Right cardiac atrium (tissue), 5 donors: Measurements from ENCODE around the gene RANBP9. TPM values are rescaled to one million over a fixed set of nuclear protein-coding genes. Genes with fewer than 3 reads are reported as not detected.

Source experiments
- ATAC-seq, 2 donors: fragments of 200-7000 bp; cut with Tn5 transposase; one replicate each; pipeline versions ENCODE4 v1.8.0 to v1.9.1; 2020; ENCODE audit warnings: moderate library complexity in 2 of 2, mild to moderate bottlenecking in 1 of 2
- DNase-seq, 3 donors: peaks; one replicate each; pipeline ENCODE4 v3.0.0-alpha.2; 2020
- H3K27ac ChIP-seq: one replicate; pipeline ENCODE4 v1.5.1; 2013; ENCODE audit warnings: mild to moderate bottlenecking, low read length, control low read depth, moderate library complexity
- H3K27me3 ChIP-seq: one replicate; pipeline ENCODE4 v1.6.1; 2013; ENCODE audit not compliant: control insufficient read depth, insufficient read depth
- H3K4me1 ChIP-seq: one replicate; pipeline ENCODE4 v1.6.1; 2013; ENCODE audit warnings: low read length; ENCODE audit not compliant: control insufficient read depth, insufficient read depth
- H3K4me3 ChIP-seq: one replicate; pipeline ENCODE4 v1.5.1; 2013; ENCODE audit warnings: low read length, control low read depth
- H3K9me3 ChIP-seq: one replicate; pipeline ENCODE4 v1.6.1; 2013; ENCODE audit warnings: low read length; ENCODE audit not compliant: control insufficient read depth
- WGBS: extraction: QIAGEN DNeasy Blood & Tissue Kit; methylation state at CpG from one replicate; pipeline ENCODE4 v1.1.7; 2013; 5-methylcytosine and 5-hydroxymethylcytosine counted together
- intact Hi-C, 4 donors: fragments of 100-400 bp; cut with DNase I; formaldehyde crosslinking; loops; one replicate each; pipeline versions ENCODE4 v1.11.0 to v1.14.0; 2022 to 2023
- polyA plus RNA-seq: library from polyadenylated mRNA; stranded (reverse); fragments of 200-250 nt; gene quantifications from one replicate; pipeline ENCODE4 v1.2.3, GENCODE V29; 2013
- total RNA-seq, 4 donors: library from RNA; stranded (reverse); fragmentation: NEBNext Ultra II Directional; extraction: Animal tissue kit (Norgen Biotek cat#: 25700); gene quantifications; one replicate each; pipeline ENCODE4 v1.2.1, GENCODE V29; 2021
- donor health status: healthy with polysubstance abuse.
- donor health status: DM: no; HTN: yes; CAD: no.
- donor health status: DM: no; HTN: no; CAD: no.
- donor health status: DM: no; HTN: yes; CAD: no; lungs with severe emphysema.
- donor health status: DM: yes; HTN: yes; CAD: no.

Gene RANBP9
- total and polyA plus RNA-seq, 5 donors: 19.0 to 35.4 (median 32.3) TPM

DNA sequence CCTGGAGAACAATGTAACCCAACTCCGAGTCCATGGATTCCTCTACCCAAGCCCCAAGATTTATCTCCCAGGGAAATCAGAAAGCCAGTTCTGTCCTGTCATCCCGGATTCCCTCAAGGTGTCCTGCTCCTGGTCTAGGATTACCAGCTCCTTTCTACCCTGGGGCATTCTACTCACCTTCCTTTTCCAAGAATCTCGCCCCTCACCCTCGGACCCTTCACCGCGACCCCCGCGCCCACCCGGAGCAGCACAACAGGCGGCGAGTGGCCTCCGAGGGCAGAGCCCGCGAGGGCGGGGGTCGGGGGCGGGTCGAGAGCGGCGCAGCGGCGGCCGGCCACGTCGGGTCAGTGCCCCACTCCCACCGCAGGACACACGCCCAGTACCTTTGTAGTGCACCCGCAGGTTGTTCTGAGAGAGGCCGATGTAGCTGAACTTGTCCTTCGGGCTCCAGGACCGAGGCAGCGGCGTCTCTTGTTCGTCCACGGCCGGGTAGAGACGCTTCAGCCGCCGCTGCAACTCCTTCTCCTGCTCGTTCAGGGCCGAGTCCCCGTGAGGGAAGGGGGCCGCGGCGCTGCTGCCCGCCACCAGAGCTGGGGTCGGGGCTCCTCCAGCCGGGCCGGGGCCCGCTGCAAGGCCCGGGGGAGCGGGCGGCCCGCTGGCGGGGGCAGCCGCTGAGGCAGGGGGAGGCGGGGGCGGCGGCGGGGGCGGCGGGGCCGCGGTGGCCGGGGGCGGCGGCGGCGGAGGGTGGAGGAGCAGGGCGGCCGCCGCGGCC, 897 bp downstream of the RANBP9 start:
- H3K27ac ChIP-seq: peak overlapping the region; percentile 95
- H3K27me3 ChIP-seq: no peaks in the 10 kb centered on the region
- peak; percentile 10 to 25 for ATAC-seq
- peak overlapping the region; percentile 99 for H3K4me3 ChIP-seq
- peaks cover 5% of the 10 kb centered on the region for H3K4me1 ChIP-seq
- WGBS: under 1% methylated on average over 69 of the region's 73 CpGs
- DNase-seq: peak; percentile 40 to 77 (median 69)
- no peaks in the 10 kb centered on the region for H3K9me3 ChIP-seq
- intact Hi-C loops: loop anchor here in 3 of 4 donors (2.0 to 5.0 kb wide), 3 partner anchors 57 to 94 kb away; partner anchors contain the start of gene NOL7 (in 1 of the 3)

DNA sequence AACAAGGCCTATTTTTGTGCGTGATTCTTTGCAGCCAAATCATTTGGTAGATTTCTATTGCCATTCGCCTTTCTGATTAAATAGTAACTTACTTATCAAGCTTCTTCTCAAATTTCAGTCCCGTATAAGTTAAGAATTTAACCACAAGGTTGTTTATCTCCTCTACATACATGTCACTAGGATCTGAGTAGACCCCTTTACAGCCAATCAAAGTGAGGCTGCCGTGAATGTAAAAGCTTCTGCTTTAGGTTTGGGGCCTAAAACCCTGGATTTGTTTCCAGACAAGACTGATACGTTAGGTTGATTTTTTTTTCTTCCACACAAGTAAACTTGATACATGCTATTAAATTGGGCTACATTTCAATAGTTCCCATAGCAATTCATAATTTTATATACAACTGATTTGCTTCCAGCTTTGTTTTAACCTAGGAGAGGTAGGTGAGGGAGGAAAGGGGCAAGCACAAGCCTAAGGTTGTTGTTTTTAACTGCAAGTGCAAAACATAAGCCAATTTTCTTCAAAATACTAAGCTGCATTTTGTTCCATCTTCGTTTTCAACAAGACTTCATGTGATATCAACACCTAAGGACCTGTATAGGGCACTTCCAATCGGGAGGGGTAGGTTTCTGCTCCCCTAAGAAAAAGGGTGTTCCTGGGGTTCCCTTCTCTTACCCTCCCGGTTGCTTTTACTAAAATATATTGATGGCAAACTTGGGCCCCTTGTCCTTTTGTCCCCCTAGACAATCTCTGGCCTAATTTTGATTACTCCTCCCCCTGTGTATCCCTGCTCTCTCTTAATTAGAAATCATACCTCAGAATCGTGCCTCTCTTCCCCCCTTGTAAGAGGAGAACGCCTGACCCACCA, 1.7 kb downstream of the RANBP9 start:
- Histone ChIP-seq H3K27me3 (no peaks in the 10 kb centered on the region), H3K4me3 (peak overlapping the region; percentile 99), H3K4me1 (peaks cover 5% of the 10 kb centered on the region), H3K9me3 (no peaks in the 10 kb centered on the region), H3K27ac (peak overlapping the region; percentile 95)
- ATAC-seq: no peak
- WGBS: 2% methylated on average over 10 of the region's 10 CpGs
- DNase-seq: no peak
- intact Hi-C loops: loop anchor here (2.0 to 10.0 kb wide), 5 partner anchors 57 to 93 kb away; partner anchors contain the start of gene NOL7 (in 1 of the 4)

DNA sequence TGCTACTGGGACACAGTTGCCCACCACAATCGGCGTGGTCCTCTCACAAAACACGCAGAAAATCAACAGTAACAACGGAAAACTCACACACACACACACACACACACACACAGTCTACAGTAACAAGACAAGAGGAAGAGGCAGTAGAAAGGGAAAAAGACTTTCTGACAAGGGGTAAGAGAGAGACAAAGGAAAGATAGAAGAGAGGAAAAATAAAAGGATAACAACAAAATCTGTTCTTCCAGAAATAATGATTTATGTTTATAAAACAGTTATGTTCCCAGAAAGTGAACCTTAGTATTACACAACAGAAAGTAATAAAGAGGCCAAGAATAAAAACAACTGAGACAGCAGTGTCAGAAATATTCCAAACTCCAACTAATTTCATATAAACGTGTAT, 2.9 kb downstream of the RANBP9 start:
- H3K4me1 ChIP-seq: peaks cover 7% of the 10 kb centered on the region
- H3K27ac ChIP-seq: peak overlapping the region; percentile 39
- peak overlapping the region; percentile 99 for H3K4me3 ChIP-seq
- WGBS: 2% methylated on average over 5 of the region's 5 CpGs
- intact Hi-C loops: loop anchor here in 2 of 4 donors (10.0 kb wide), 2 partner anchors 74 to 84 kb away; no protein-coding TSS in a partner anchor
- no peaks in the 10 kb centered on the region for H3K9me3 ChIP-seq
- ATAC-seq (no peak), DNase-seq (no peak)
- H3K27me3 ChIP-seq: no peaks in the 10 kb centered on the region

DNA sequence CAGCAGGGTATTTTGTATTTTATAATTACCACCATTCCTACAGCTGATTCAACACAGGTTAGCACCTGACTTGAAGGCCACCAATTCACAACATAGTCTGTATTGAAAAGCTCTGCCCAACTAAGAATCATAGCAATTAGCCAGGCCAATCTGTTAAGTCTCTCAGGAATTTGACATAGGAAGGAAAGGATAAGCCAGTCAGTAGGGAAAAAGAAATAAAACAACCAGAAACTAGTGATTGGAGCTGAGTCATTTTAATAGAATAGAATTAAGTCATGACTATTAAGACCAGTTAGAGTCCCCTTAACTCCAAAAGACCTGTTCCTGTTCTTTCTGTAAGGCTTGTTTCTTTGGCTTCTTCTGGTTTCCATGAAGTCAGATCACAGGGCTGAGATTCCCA, 8.1 kb downstream of the RANBP9 start:
- no peaks in the 10 kb centered on the region for H3K27me3 ChIP-seq
- DNase-seq (no peak), ATAC-seq (peak in 1 of 2 donors; percentile 52)
- peaks cover 8% of the 10 kb centered on the region for H3K4me1 ChIP-seq
- intact Hi-C loops: loop anchor here in 2 of 4 donors (10.0 kb wide), 2 partner anchors 69 to 79 kb away; no protein-coding TSS in a partner anchor
- no peaks in the 10 kb centered on the region for H3K9me3 ChIP-seq
- no peak overlapping the region for H3K4me3 ChIP-seq
- H3K27ac ChIP-seq: no peak overlapping the region

DNA sequence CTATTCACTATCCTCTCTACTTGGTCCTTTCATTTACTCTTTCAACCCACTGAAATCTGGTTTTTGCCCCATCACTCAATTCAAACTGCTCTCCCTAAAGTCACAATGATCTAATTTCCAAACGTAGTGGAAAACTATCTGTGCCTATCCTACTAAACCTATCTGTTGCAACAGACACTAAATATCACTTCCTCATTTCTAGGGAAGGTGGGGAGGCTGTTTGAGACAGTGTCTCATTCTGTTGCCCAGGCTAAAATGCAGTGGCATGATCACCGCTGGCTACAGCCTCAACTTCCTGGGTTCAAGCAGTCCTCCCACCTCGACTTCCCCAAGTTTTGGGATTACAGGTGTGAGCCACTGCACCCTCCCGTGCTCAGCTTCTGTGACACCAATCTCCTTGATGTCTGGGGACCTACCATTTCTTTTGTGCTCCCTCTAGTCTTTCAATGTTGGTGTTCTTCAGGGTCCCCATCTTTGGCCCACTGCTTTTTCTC, 8.8 kb downstream of the RANBP9 start:
- no peak overlapping the region for H3K27ac ChIP-seq
- intact Hi-C loops: loop anchor here in 2 of 4 donors (10.0 kb wide), 2 partner anchors 68 to 78 kb away; no protein-coding TSS in a partner anchor
- no peak for ATAC-seq
- H3K4me1 ChIP-seq: peaks cover 5% of the 10 kb centered on the region
- DNase-seq: no peak
- H3K27me3 ChIP-seq: no peaks in the 10 kb centered on the region
- no peaks in the 10 kb centered on the region for H3K9me3 ChIP-seq
- no peak overlapping the region for H3K4me3 ChIP-seq
- 72% methylated on average over 4 of the region's 4 CpGs for WGBS

DNA sequence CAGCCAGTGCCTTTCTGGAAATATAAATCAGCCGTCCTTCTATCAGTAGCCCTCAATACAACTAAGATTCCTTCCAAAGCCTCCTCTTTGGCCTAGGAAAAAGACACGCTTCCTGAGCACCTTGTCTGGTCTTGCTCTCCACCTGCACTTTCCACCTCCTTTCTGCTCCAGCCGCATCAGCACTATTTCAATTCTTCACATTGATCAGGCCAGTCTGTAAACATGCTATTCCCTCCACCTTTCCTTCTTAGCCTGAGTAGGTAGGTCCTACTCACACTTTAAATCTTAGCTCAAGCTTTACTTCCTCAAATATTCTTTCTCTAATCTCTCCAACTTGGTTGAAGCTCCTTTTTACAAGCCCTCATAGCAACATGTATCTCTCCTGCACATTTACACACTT, 11.4 kb downstream of the RANBP9 start:
- H3K27me3 ChIP-seq: no peaks in the 10 kb centered on the region
- no peak for DNase-seq
- no peak overlapping the region for H3K27ac ChIP-seq
- no peak for ATAC-seq
- H3K4me1 ChIP-seq: peaks cover 5% of the 10 kb centered on the region
- WGBS: 91% methylated on average over 3 of the region's 3 CpGs
- no peaks in the 10 kb centered on the region for H3K9me3 ChIP-seq
- H3K4me3 ChIP-seq: no peak overlapping the region
- intact Hi-C loops: loop anchor here in 2 of 4 donors (10.0 kb wide), 2 partner anchors 65 to 75 kb away; no protein-coding TSS in a partner anchor

DNA sequence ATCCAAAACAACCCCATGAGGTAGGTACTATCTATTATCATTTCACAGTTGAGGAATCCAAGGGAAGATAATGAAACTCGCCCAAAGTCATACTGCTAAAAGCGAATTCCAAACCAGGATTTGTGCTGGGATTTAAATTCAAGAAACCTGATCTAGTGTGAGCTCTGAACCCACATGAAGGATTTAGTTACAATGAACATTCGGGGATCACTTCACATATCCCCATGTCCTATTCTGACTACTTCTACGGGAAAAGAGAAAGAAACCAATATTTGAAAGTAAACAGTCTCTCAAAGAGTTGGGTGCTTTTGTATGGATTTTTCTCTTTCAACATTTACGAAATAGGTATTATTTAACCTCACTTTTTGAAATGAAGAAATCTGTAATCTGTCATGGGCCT, 12.9 kb downstream of the RANBP9 start:
- WGBS: 96% methylated on average over 5 of the region's 5 CpGs
- ATAC-seq (no peak), DNase-seq (no peak)
- intact Hi-C loops: no loop called here
- no peaks in the 10 kb centered on the region for H3K9me3 ChIP-seq
- H3K4me1 ChIP-seq: peaks cover 4% of the 10 kb centered on the region
- H3K4me3 ChIP-seq: no peak overlapping the region
- H3K27me3 ChIP-seq: no peaks in the 10 kb centered on the region
- no peak overlapping the region for H3K27ac ChIP-seq

DNA sequence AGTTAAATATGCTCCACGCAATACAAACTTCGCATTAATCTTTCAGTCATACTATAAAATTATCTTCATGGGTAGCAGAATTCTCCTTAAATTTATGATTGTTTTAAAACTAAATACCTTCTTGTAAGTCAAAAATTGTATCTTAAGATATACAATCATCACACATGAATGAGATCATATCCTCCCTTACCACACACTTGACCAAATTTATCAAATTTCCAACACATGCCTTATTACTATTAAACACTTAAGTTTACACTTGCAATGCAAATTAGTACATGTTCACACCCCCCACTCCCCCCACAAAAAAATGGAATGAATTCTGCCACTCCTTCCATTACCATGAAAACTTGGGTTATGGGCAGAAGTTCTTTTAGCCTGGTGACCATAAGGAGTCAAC, 13.8 kb downstream of the RANBP9 start:
- WGBS: 99% methylated on average over 2 of the region's 2 CpGs
- no peaks in the 10 kb centered on the region for H3K9me3 ChIP-seq
- ATAC-seq: no peak
- no peak overlapping the region for H3K4me3 ChIP-seq
- intact Hi-C loops: no loop called here
- no peak for DNase-seq
- peaks cover 6% of the 10 kb centered on the region for H3K4me1 ChIP-seq
- H3K27me3 ChIP-seq: no peaks in the 10 kb centered on the region
- no peak overlapping the region for H3K27ac ChIP-seq

DNA sequence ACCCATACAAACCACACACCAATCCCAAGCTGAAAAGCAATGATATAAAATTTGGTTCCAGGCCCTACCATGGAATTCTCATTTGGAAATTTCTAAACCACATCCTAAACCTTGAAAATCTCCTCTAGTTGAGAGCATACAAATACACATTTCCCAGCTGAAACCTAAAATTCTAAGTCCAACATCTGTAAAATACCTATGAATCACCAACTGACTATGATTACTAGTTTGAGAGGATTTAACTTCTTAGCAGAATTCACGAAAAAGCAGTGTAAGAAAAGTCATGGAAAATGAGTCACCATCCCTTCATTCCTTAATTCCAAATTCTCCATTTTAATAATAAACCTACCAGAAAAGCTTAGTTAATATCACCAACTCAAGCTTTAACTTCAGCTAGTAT, 15.4 kb downstream of the RANBP9 start:
- no peaks in the 10 kb centered on the region for H3K27me3 ChIP-seq
- H3K4me1 ChIP-seq: peaks cover 3% of the 10 kb centered on the region
- DNase-seq (no peak), ATAC-seq (no peak)
- intact Hi-C loops: no loop called here
- H3K4me3 ChIP-seq: no peak overlapping the region
- H3K9me3 ChIP-seq: no peaks in the 10 kb centered on the region
- no peak overlapping the region for H3K27ac ChIP-seq
- 89% methylated on average over 1 of the region's 1 CpG for WGBS

DNA sequence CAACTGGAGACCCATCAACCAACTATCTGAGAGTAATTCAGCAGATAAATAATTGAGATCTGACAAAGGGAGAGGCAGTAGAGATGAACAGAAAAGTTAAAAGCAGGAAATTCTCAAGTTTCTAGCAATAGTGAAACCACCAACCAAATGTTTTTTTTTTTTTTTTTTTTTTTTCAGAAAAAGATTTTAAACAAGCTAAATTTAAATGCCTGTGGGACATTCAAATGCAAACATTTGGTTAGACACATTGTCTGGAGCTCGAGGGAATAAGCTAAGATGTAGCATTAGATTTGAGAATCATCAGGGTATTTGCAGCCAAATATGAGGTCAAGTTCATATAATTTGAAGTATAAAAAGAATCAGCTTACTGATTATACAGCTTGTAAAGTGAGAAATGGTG, 16.4 kb downstream of the RANBP9 start:
- ATAC-seq (no peak), DNase-seq (no peak)
- WGBS: 57% methylated on average over 1 of the region's 1 CpG
- Histone ChIP-seq H3K9me3 (no peaks in the 10 kb centered on the region), H3K27me3 (no peaks in the 10 kb centered on the region), H3K27ac (no peak overlapping the region), H3K4me3 (no peak overlapping the region), H3K4me1 (peaks cover 3% of the 10 kb centered on the region)
- intact Hi-C loops: no loop called here

DNA sequence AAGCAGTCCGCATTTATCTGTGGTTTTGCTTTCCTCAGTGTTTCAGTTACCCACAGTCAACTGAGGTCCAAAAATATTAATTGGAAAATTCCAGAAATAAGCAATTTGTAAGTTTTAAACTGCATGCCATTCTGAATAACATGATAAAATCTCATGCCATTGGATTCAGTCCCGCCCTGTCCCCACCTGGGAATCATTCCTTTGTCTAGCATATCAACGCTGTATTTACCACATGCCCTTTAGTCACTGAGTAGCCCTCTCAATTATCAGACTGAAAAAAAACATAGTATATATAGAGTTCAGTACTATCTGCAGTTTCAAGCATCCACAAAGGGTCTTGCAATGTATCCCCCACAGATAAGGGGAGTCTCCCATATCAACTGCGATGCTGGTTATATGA, 17.1 kb downstream of the RANBP9 start:
- H3K4me1 ChIP-seq: peaks cover 3% of the 10 kb centered on the region
- WGBS: 71% methylated on average over 4 of the region's 4 CpGs
- H3K27me3 ChIP-seq: no peaks in the 10 kb centered on the region
- ATAC-seq (peak in 1 of 2 donors; percentile 26), DNase-seq (no peak)
- intact Hi-C loops: no loop called here
- H3K9me3 ChIP-seq: no peaks in the 10 kb centered on the region
- no peak overlapping the region for H3K27ac ChIP-seq
- no peak overlapping the region for H3K4me3 ChIP-seq
